HepG2 (cell line): ENCODE measurements around the gene TMEM117. TPM values are rescaled to one million over a fixed set of nuclear protein-coding genes. Genes with fewer than 3 reads are reported as not detected.

Source experiments
- ATAC-seq: fragments of 200-7000 bp; cut with Tn5 transposase; 3 replicates; pipeline ENCODE4 v1.9.1; 2020; ENCODE audit warnings: mild to moderate bottlenecking, moderate library complexity
- BruUV-seq: library from RNA; stranded (reverse); fragments of 400-500 nt; replicated peaks from 2 replicates; lab custom pipeline; 2021; lab: Mats Ljungman, UMichigan
- CTCF ChIA-PET: fragments of 300-600 bp; formaldehyde crosslinking; extraction: SDS; loops from one replicate; lab custom pipeline; 2021; ENCODE audit warnings: low total read pairs, inconsistent platforms, low intra/inter-chr PET ratio; lab: Yijun Ruan, JAX
- POLR2A ChIA-PET: fragments of 350-600 bp; sonication (Branson Sonifier 250); formaldehyde crosslinking; loops from one replicate; lab custom pipeline; 2020; ENCODE audit warnings: antibody characterized with exemption, inconsistent platforms; lab: Yijun Ruan, JAX
- DNase-seq: peaks from one replicate; pipeline ENCODE4 v3.0.0-alpha.2; 2015; ENCODE audit warnings: low spot score
- FAIRE-seq: peaks from 3 replicates; lab custom pipeline; 2011; peaks lifted over from hg19 to GRCh38; lab: Jason Lieb, UNC
- H2AFZ ChIP-seq: one replicate; pipeline ENCODE4 v1.6.1; 2011; ENCODE audit warnings: low read length, inconsistent platforms
- H3K27ac ChIP-seq: fragments of 300-600 bp; 3 replicates; pipeline ENCODE4 v1.8.0; 2011; ENCODE audit warnings: mixed run types, mild to moderate bottlenecking, mixed read lengths, low read length, inconsistent platforms; ENCODE audit not compliant: insufficient read depth; ENCODE audit errors: extremely low read length
- H3K27me3 ChIP-seq, 2 experiments: fragments of 200-600 bp in 1 of 2; 2 replicates in 1 of 2; 3 replicates in 1 of 2; pipeline versions ENCODE4 v1.6.0 to v1.8.0; 2011; ENCODE audit warnings: low read length in 2 of 2, mild to moderate bottlenecking in 2 of 2, moderate library complexity in 2 of 2, inconsistent platforms in 1 of 2; ENCODE audit not compliant: insufficient read depth in 2 of 2, control insufficient read depth in 1 of 2
- H3K36me3 ChIP-seq, 2 experiments: fragments of 200-600 bp in 1 of 2; replicated peaks in 1 of 2; 2 replicates in 1 of 2; 3 replicates in 1 of 2; pipeline versions ENCODE4 v1.5.1 to v1.8.0; 2011; ENCODE audit warnings: low read length in 2 of 2, inconsistent platforms in 1 of 2; ENCODE audit not compliant: insufficient read depth in 2 of 2, control insufficient read depth in 1 of 2
- H3K4me1 ChIP-seq: 2 replicates; pipeline ENCODE4 v1.5.1; 2012; ENCODE audit warnings: low read length, inconsistent platforms; ENCODE audit not compliant: insufficient read depth
- H3K4me2 ChIP-seq: 2 replicates; pipeline ENCODE4 v1.6.0; 2011; ENCODE audit warnings: low read depth, low read length, inconsistent platforms
- H3K4me3 ChIP-seq, 3 experiments: fragments of 200-600 bp in 1 of 3; sonication (generic), shearing (Covaris generic) in 1 of 3; replicated peaks in 1 of 3; 2 replicates each; pipeline ENCODE4 v1.5.1; 2011 to 2016; ENCODE audit warnings: low read length in 3 of 3, inconsistent platforms in 2 of 3, low read depth in 2 of 3, mild to moderate bottlenecking in 2 of 3, control low read depth in 1 of 3, mixed read lengths in 1 of 3; ENCODE audit not compliant: insufficient read depth in 1 of 3
- H3K79me2 ChIP-seq: one replicate; pipeline ENCODE4 v1.6.1; 2011; ENCODE audit warnings: low read length, inconsistent platforms; ENCODE audit not compliant: insufficient read depth
- H3K9ac ChIP-seq: 2 replicates; pipeline ENCODE4 v1.6.0; 2011; ENCODE audit warnings: mild to moderate bottlenecking, low read depth, low read length, inconsistent platforms; ENCODE audit not compliant: insufficient read depth
- H3K9me3 ChIP-seq: 2 replicates; pipeline ENCODE4 v1.5.1; 2012; ENCODE audit warnings: mild to moderate bottlenecking, low read length
- H4K20me1 ChIP-seq: 2 replicates; pipeline ENCODE4 v1.6.0; 2011; ENCODE audit warnings: inconsistent platforms, mild to moderate bottlenecking, low read length, moderate library complexity; ENCODE audit not compliant: insufficient read depth
- DMTF1 ChIP-seq: sonication (generic); formaldehyde crosslinking; IDR thresholded peaks from 2 replicates; pipeline ENCODE4 v1.4.0; 2020; ENCODE audit warnings: mild to moderate bottlenecking, missing genetic modification reagents
- FOXM1 ChIP-seq: sonication (generic); formaldehyde crosslinking; IDR thresholded peaks from 2 replicates; pipeline ENCODE4 v1.5.0; 2020; ENCODE audit warnings: missing genetic modification reagents
- NCOA2 ChIP-seq: sonication (generic); formaldehyde crosslinking; IDR thresholded peaks from 2 replicates; pipeline ENCODE4 v1.8.0; 2022; ENCODE audit warnings: inconsistent platforms
- NFE2L2 ChIP-seq: fragments of 150-350 bp; IDR thresholded peaks from 2 replicates; pipeline ENCODE4 v1.6.1; 2014; ENCODE audit warnings: low read length
- NFKBIZ ChIP-seq: IDR thresholded peaks from 2 replicates; pipeline ENCODE4 v1.6.1; 2018; ENCODE audit warnings: missing genetic modification reagents, missing compliant biosample characterization
- NR0B2 ChIP-seq: sonication (generic); formaldehyde crosslinking; IDR thresholded peaks from 2 replicates; pipeline ENCODE4 v1.4.0; 2020; ENCODE audit warnings: mild to moderate bottlenecking, missing genetic modification reagents
- NR2C2 ChIP-seq: sonication (generic); formaldehyde crosslinking; IDR thresholded peaks from 2 replicates; pipeline ENCODE4 v1.4.0; 2020; ENCODE audit warnings: missing genetic modification reagents, mild to moderate bottlenecking, moderate library complexity, borderline replicate concordance
- NRL ChIP-seq: sonication (generic); formaldehyde crosslinking; IDR thresholded peaks from 2 replicates; pipeline ENCODE4 v1.5.0; 2020; ENCODE audit warnings: missing genetic modification reagents, mild to moderate bottlenecking, moderate library complexity, borderline replicate concordance
- SKIL ChIP-seq: sonication (generic); formaldehyde crosslinking; IDR thresholded peaks from 2 replicates; pipeline ENCODE4 v1.8.0; 2022; ENCODE audit warnings: missing genetic modification reagents, mild to moderate bottlenecking, moderate library complexity, borderline replicate concordance
- ZNF382 ChIP-seq: sonication (generic); formaldehyde crosslinking; IDR thresholded peaks from 2 replicates; pipeline ENCODE4 v1.5.0; 2020; ENCODE audit warnings: missing genetic modification reagents, mild to moderate bottlenecking, borderline replicate concordance
- ZNF574 ChIP-seq: sonication (generic); formaldehyde crosslinking; IDR thresholded peaks from 2 replicates; pipeline ENCODE4 v1.4.0; 2020; ENCODE audit warnings: missing genetic modification reagents
- ZNF615 ChIP-seq: sonication (generic); formaldehyde crosslinking; IDR thresholded peaks from 2 replicates; pipeline ENCODE4 v1.5.0; 2020; ENCODE audit warnings: mild to moderate bottlenecking, missing genetic modification reagents, borderline replicate concordance
- ZNF776 ChIP-seq: sonication (generic); formaldehyde crosslinking; IDR thresholded peaks from 2 replicates; pipeline ENCODE4 v1.4.0; 2020; ENCODE audit warnings: mild to moderate bottlenecking, missing genetic modification reagents
- WGBS: methylation state at CpG from one replicate; pipeline ENCODE4 v1.1.6; 2017; ENCODE audit warnings: low lambda C conversion rate; 5-methylcytosine and 5-hydroxymethylcytosine counted together
- in situ Hi-C: cut with HindIII; loops from 2 replicates; pipeline ENCODE4 v1.10.0; 2017; ENCODE audit warnings: low pct_unique_long_range_greater_than_20kb; ENCODE audit not compliant: extremely low pct_ligation_motif_present
- intact Hi-C: fragments of 100-400 bp; cut with micrococcal nuclease; formaldehyde crosslinking; loops from one replicate; pipeline ENCODE4 v1.10.0; 2022; ENCODE audit not compliant: unreplicated experiment
- polyA plus RNA-seq, 8 experiments: library from polyadenylated mRNA; depleted of rRNA in 3 of 8; stranded (reverse) in 7 of 8; unstranded in 1 of 8; fragments of >200 nt; fragmentation: Illumina TruSeq in 4 of 8; extraction: Trizol in 4 of 8; gene quantifications; 2 replicates each; pipeline versions ENCODE4 v1.2.1 to v1.2.3, GENCODE V29; 2011 to 2016; ENCODE audit warnings: low read depth in 4 of 8, missing spikeins in 1 of 8, mixed read lengths in 1 of 8; ENCODE audit not compliant: insufficient read depth in 1 of 8
- total RNA-seq, 5 experiments: library from RNA; depleted of rRNA; stranded (reverse); fragments of >200 nt; fragmentation: Illumina TruSeq; extraction: Trizol; gene quantifications; 2 replicates each; pipeline ENCODE4 v1.2.3, GENCODE V29; 2016; ENCODE audit warnings: low read depth in 1 of 5

TMEM117 gene
- total and polyA plus RNA-seq, 2 of the 13 experiments (the other 11 are each of a cell fraction or from before 2014, with no cell fraction given): 2.8 to 8.5 TPM

GRCh38 chr12:44294649-44295048 lies 458.8 kb downstream of the TMEM117 start:
- H3K27ac ChIP-seq: no peak overlapping the region
- no peak overlapping the region for H3K9ac ChIP-seq
- no peaks in the 10 kb centered on the region for H4K20me1 ChIP-seq
- no peak overlapping the region for H3K4me3 ChIP-seq
- no peak overlapping the region for H2AFZ ChIP-seq
- in situ Hi-C loops: no loop called here
- peaks cover 17% of the 10 kb centered on the region for H3K4me1 ChIP-seq
- no peak overlapping the region for H3K4me2 ChIP-seq
- no peak for TF ChIP-seq NRL (CRISPR knock-in tag)
- no peak for TF ChIP-seq ZNF776 (CRISPR knock-in tag)
- TF ChIP-seq SKIL (CRISPR knock-in tag): no peak
- TF ChIP-seq DMTF1: no peak
- no peak for TF ChIP-seq NFKBIZ (CRISPR knock-in tag)
- TF ChIP-seq NFE2L2: no peak
- TF ChIP-seq ZNF574 (CRISPR knock-in tag): no peak
- no peak for TF ChIP-seq ZNF615 (CRISPR knock-in tag)
- no peak for TF ChIP-seq FOXM1 (CRISPR knock-in tag)
- no peak for TF ChIP-seq NR0B2 (CRISPR knock-in tag)
- no peak for TF ChIP-seq NR2C2 (CRISPR knock-in tag)
- no peak for TF ChIP-seq ZNF382 (CRISPR knock-in tag)
- TF ChIP-seq NCOA2 (CRISPR knock-in tag): no peak
- 91% methylated on average over 1 of the region's 1 CpG for WGBS
- no peaks in the 10 kb centered on the region for H3K9me3 ChIP-seq
- intact Hi-C loops: no loop called here
- no peak for FAIRE-seq
- CTCF ChIA-PET: no interaction called here
- no peaks in the 10 kb centered on the region for H3K27me3 ChIP-seq
- no peak for ATAC-seq
- no peaks in the 10 kb centered on the region for H3K36me3 ChIP-seq
- BruUV-seq: no TSS peak
- POLR2A ChIA-PET: no interaction called here
- no peak for DNase-seq
- H3K79me2 ChIP-seq: no peaks in the 10 kb centered on the region
